A673 (cell line): ENCODE measurements around the gene COL5A2. TPM values are rescaled to one million over a fixed set of nuclear protein-coding genes. Genes with fewer than 3 reads are reported as not detected.
A peak's percentile ranks its signal among the peaks of the same experiment; 100 is the strongest.

Source experiments
- BruUV-seq: library from RNA; stranded (reverse); fragments of 400-500 nt; replicated peaks from 2 replicates; lab custom pipeline; 2021; lab: Mats Ljungman, UMichigan
- CTCF ChIA-PET: fragments of 300-600 bp; sonication (Branson Sonifier 250); formaldehyde crosslinking; loops from one replicate; lab custom pipeline; 2022; ENCODE audit warnings: antibody characterized with exemption; lab: Charles Lee
- POLR2A ChIA-PET: fragments of 300-600 bp; sonication (Branson Sonifier 250); formaldehyde crosslinking; loops from one replicate; lab custom pipeline; 2022; ENCODE audit warnings: antibody characterized with exemption; ENCODE audit not compliant: low non-redundant PET; lab: Charles Lee
- DNase-seq: peaks from one replicate; pipeline ENCODE4 v3.0.0-alpha.2; 2015; ENCODE audit warnings: low spot score
- H3K27ac ChIP-seq: fragments of 200-600 bp; sonication (generic); 2 replicates; pipeline ENCODE4 v1.5.1; 2016; ENCODE audit warnings: mixed run types, low read depth, mild to moderate bottlenecking, mixed read lengths, antibody characterized with exemption, low read length; ENCODE audit not compliant: poor library complexity, severe bottlenecking
- H3K27me3 ChIP-seq: fragments of 200-600 bp; sonication (generic); replicated peaks from 2 replicates; pipeline ENCODE4 v1.6.1; 2017; ENCODE audit warnings: mixed run types, low read depth, mild to moderate bottlenecking, mixed read lengths, antibody characterized with exemption, low read length; ENCODE audit not compliant: insufficient read depth, poor library complexity
- H3K36me3 ChIP-seq: fragments of 200-600 bp; sonication (generic); 2 replicates; pipeline ENCODE4 v1.6.1; 2016; ENCODE audit warnings: mixed run types, mild to moderate bottlenecking, mixed read lengths, antibody characterized with exemption, low read length; ENCODE audit not compliant: insufficient read depth, poor library complexity, severe bottlenecking
- H3K4me1 ChIP-seq: fragments of 200-600 bp; sonication (generic); 2 replicates; pipeline ENCODE4 v1.6.1; 2017; ENCODE audit warnings: mixed run types, mild to moderate bottlenecking, mixed read lengths, antibody characterized with exemption, low read length; ENCODE audit not compliant: insufficient read depth, poor library complexity, severe bottlenecking
- H3K4me3 ChIP-seq: fragments of 200-600 bp; sonication (generic); 2 replicates; pipeline ENCODE4 v1.5.1; 2016; ENCODE audit warnings: low read depth, mixed run types, mild to moderate bottlenecking, mixed read lengths, low read length; ENCODE audit not compliant: poor library complexity, severe bottlenecking
- H3K9me3 ChIP-seq: fragments of 200-600 bp; sonication (generic); 2 replicates; pipeline ENCODE4 v1.6.1; 2016; ENCODE audit warnings: mixed run types, low read depth, mild to moderate bottlenecking, mixed read lengths, antibody characterized with exemption, low read length; ENCODE audit not compliant: poor library complexity, severe bottlenecking
- EZH2 ChIP-seq: fragments of 200-600 bp; sonication (generic); IDR thresholded peaks from 2 replicates; pipeline ENCODE4 v1.6.1; 2017; ENCODE audit warnings: borderline replicate concordance, low read depth, mild to moderate bottlenecking, mixed read lengths, antibody characterized with exemption, low read length; ENCODE audit not compliant: poor library complexity, severe bottlenecking
- intact Hi-C: fragments of 100-400 bp; cut with micrococcal nuclease; formaldehyde crosslinking; loops from one replicate; pipeline ENCODE4 v1.10.0; 2022; ENCODE audit not compliant: unreplicated experiment
- total RNA-seq: library from RNA; stranded (reverse); gene quantifications from 2 replicates; pipeline ENCODE4 v1.2.3, GENCODE V29; 2021
- TF ChIP-seq, protein P1 (sequence below): fragments of 300-800, 200-600 bp; sonication (generic); conservative IDR thresholded peaks from 2 replicates; pipeline ENCODE4 v1.5.1; 2017; ENCODE audit warnings: low read depth, mild to moderate bottlenecking, antibody characterized with exemption, low read length, moderate library complexity, mixed read lengths

The COL5A2 gene
- total RNA-seq, 1 experiment from 2014 or later, result 92.2 TPM

DNA sequence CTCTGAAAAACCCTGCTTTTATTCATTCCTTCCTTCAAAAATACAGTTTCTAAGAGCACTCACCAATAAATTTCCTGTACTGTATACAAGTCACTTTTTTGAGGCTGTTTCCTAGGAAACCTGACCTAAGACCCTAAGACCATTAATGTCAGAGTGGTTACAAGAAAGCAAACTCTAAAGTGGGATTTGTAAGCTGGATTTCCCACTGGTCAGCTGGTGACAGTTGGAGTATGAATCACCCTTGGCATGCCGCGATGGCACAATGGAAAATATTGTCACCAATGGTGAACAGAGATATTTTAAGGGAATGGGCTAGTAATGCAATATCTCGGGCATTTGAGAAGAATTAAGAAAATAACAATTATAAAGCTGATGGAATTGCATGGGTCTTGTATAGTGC is 103.4 kb downstream of the COL5A2 start:
- TF ChIP-seq, protein P1, sequence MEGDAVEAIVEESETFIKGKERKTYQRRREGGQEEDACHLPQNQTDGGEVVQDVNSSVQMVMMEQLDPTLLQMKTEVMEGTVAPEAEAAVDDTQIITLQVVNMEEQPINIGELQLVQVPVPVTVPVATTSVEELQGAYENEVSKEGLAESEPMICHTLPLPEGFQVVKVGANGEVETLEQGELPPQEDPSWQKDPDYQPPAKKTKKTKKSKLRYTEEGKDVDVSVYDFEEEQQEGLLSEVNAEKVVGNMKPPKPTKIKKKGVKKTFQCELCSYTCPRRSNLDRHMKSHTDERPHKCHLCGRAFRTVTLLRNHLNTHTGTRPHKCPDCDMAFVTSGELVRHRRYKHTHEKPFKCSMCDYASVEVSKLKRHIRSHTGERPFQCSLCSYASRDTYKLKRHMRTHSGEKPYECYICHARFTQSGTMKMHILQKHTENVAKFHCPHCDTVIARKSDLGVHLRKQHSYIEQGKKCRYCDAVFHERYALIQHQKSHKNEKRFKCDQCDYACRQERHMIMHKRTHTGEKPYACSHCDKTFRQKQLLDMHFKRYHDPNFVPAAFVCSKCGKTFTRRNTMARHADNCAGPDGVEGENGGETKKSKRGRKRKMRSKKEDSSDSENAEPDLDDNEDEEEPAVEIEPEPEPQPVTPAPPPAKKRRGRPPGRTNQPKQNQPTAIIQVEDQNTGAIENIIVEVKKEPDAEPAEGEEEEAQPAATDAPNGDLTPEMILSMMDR, result no peak
- no peak for TF ChIP-seq EZH2
- POLR2A ChIA-PET, result no interaction called here
- intact Hi-C loops, result no loop called here
- DNase-seq, result no peak
- H3K9me3 ChIP-seq, result no peaks in the 10 kb centered on the region
- no peak overlapping the region for H3K27ac ChIP-seq
- no peak overlapping the region for H3K4me3 ChIP-seq
- H3K27me3 ChIP-seq, result no peaks in the 10 kb centered on the region
- H3K4me1 ChIP-seq, result no peaks in the 10 kb centered on the region
- CTCF ChIA-PET, result no interaction called here
- BruUV-seq, result no TSS peak
- H3K36me3 ChIP-seq, result peaks cover 22% of the 10 kb centered on the region

DNA sequence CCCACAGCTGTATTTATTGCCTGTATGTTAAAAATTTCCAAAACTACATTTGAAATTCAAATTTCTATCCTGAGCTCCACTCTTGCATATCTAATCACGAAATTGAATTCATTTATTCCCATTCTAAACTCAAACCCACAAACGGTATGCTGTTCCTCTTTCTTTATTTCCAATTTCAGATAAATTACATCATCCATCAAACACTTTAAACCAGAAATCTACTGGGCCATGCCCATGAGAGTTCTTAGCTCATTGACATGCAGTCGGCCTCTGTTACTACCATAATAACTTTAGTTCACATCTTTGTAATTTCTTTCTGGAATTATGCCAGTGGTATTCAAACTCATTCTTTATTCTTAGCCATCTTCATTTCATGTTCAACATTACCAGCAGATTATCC is 105.1 kb downstream of the COL5A2 start:
- no peaks in the 10 kb centered on the region for H3K9me3 ChIP-seq
- no peaks in the 10 kb centered on the region for H3K4me1 ChIP-seq
- no peak overlapping the region for H3K4me3 ChIP-seq
- CTCF ChIA-PET, result interaction anchor here (1.0 kb wide), 1 partner anchor 213 kb away, joined by 3 read pairs; no protein-coding TSS in a partner anchor
- TF ChIP-seq, protein P1, result no peak
- TF ChIP-seq EZH2, result no peak
- no peak overlapping the region for H3K27ac ChIP-seq
- POLR2A ChIA-PET, result no interaction called here
- no peaks in the 10 kb centered on the region for H3K27me3 ChIP-seq
- DNase-seq, result peak; percentile 20
- no TSS peak for BruUV-seq
- intact Hi-C loops, result no loop called here
- peaks cover 18% of the 10 kb centered on the region for H3K36me3 ChIP-seq

DNA sequence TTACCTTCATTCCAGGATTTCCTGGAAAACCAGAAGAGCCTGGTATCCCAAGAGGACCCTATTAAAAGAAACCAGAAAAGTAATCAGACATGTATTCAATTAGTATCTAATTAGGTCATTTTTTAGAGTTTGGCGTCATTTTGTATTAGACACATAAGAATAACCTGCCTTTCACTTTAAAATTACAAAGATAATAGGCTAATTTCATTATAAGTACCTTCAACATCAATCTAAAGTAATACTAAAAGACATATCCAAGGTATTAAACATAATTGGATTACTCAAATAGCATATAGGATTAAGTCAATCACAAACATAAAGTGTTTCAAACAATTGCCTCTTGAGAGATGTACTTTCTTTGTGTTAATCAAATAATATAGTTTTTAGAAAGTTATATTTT is 107.5 kb downstream of the COL5A2 start:
- no peak for TF ChIP-seq EZH2
- TF ChIP-seq, protein P1, result no peak
- ChIA-PET POLR2A (no interaction called here), CTCF (no interaction called here)
- BruUV-seq, result no TSS peak
- no peaks in the 10 kb centered on the region for H3K9me3 ChIP-seq
- intact Hi-C loops, result no loop called here
- no peaks in the 10 kb centered on the region for H3K27me3 ChIP-seq
- no peak for DNase-seq
- H3K4me1 ChIP-seq, result no peaks in the 10 kb centered on the region
- H3K27ac ChIP-seq, result no peak overlapping the region
- peaks cover 21% of the 10 kb centered on the region for H3K36me3 ChIP-seq
- no peak overlapping the region for H3K4me3 ChIP-seq
